ENCODE results near the gene EEF1G.

Gene EEF1G

DNA sequence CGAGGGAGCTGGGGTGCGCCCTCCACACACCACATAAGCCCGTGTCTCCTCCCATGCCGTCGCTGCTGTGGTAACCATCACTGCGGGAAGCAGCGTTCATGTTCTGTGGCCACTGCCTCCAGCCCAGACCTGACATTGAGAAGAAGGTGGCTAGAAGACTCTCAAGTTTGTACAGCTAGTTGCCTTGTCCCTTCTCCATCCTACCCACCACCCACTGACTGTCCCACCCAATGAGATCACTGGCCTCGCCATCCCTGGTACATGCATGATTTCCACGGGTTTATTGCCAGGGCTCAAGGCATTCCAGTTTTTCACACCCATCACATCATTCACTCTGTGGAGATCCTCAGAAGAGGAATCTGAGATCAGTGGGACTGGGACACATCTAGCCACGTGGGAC is 60.1 kb downstream of the EEF1G start:
- H3K4me3 ChIP-seq (ENCODE audit: low read depth in 1 of 2, low read length in 2 of 2), result no peak overlapping the region
- H3K9ac ChIP-seq (ENCODE audit: low read depth in 1 of 2, low read length in 2 of 2), result no peak overlapping the region
- H3K27me3 ChIP-seq (ENCODE audit: control insufficient read depth in 1 of 2, insufficient read depth in 2 of 2, low read length in 2 of 2), result no peaks in the 10 kb centered on the region
- H3K27ac ChIP-seq (ENCODE audit: low read depth, low read length), result no peak overlapping the region
- H3K9me3 ChIP-seq (ENCODE audit: control insufficient read depth in 1 of 2, low read length in 2 of 2), result no peaks in the 10 kb centered on the region
- peaks cover 8 to 33% of the 10 kb centered on the region in 2 donors for H3K36me3 ChIP-seq (ENCODE audit: control insufficient read depth in 1 of 2, insufficient read depth in 2 of 2, low read length in 2 of 2)
- peaks cover 4 to 5% of the 10 kb centered on the region in 2 donors for H3K4me1 ChIP-seq (ENCODE audit: control insufficient read depth in 1 of 2, insufficient read depth in 2 of 2, low read length in 2 of 2)

DNA sequence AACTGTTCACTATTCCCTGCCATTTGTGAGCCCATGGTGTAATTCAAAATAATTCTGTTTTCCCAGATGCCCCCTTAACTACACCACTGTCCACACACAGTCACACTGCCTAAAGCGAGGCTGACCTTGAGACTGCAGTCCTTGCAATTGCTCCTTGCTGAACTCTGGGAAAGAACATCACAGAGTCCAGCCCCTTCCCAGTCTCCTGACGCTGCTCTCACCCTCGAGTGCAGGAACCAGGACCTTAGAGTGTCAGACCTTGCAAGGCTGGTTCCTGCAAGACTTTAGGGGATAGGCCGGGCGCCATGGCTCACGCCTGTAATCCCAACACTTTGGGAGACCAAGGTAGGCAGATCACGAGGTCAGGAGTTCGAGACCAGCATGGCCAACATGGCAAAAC is 60.7 kb downstream of the EEF1G start:
- H3K27ac ChIP-seq (ENCODE audit: low read depth, low read length), result no peak overlapping the region
- no peak overlapping the region for H3K4me3 ChIP-seq (ENCODE audit: low read depth in 1 of 2, low read length in 2 of 2)
- H3K9ac ChIP-seq (ENCODE audit: low read depth in 1 of 2, low read length in 2 of 2), result no peak overlapping the region
- no peaks in the 10 kb centered on the region for H3K9me3 ChIP-seq (ENCODE audit: control insufficient read depth in 1 of 2, low read length in 2 of 2)
- H3K27me3 ChIP-seq (ENCODE audit: control insufficient read depth in 1 of 2, insufficient read depth in 2 of 2, low read length in 2 of 2), result no peaks in the 10 kb centered on the region
- H3K4me1 ChIP-seq (ENCODE audit: control insufficient read depth in 1 of 2, insufficient read depth in 2 of 2, low read length in 2 of 2), result peaks cover 11% of the 10 kb centered on the region in 2 donors
- H3K36me3 ChIP-seq (ENCODE audit: control insufficient read depth in 1 of 2, insufficient read depth in 2 of 2, low read length in 2 of 2), result peaks cover 8 to 26% of the 10 kb centered on the region in 2 donors

Measured in duodenal mucosa (tissue), 2 donors.